Lower leg skin (tissue), 4 donors: ENCODE results near the gene ELMOD2. TPM values are rescaled to one million over a fixed set of nuclear protein-coding genes. Genes with fewer than 3 reads are reported as not detected.

Source experiments
- DNase-seq, 2 donors: peaks; one replicate each; pipeline ENCODE4 v3.0.0-alpha.2; 2019; ENCODE audit warnings: low spot score in 2 of 2
- H3K4me3 ChIP-seq: fragments of 200-600 bp; sonication (generic); 2 replicates; pipeline ENCODE4 v1.5.1; 2017; ENCODE audit warnings: mild to moderate bottlenecking, low read depth; ENCODE audit not compliant: poor library complexity, severe bottlenecking
- CTCF ChIP-seq, 3 donors: fragments of 450-650 bp; IDR thresholded peaks; one replicate each; pipeline ENCODE4 v1.5.1; 2016; ENCODE audit warnings: antibody characterized with exemption in 3 of 3, mild to moderate bottlenecking in 3 of 3, moderate library complexity in 2 of 3
- POLR2A ChIP-seq, 2 donors: fragments of 450-650 bp; IDR thresholded peaks; one replicate each; pipeline ENCODE4 v1.6.1; 2016 to 2017; ENCODE audit warnings: antibody characterized with exemption in 2 of 2, mild to moderate bottlenecking in 1 of 2, moderate library complexity in 1 of 2
- WGBS, 2 donors: methylation state at CpG; one replicate each; pipeline ENCODE4 v1.1.5; 2018; 5-methylcytosine and 5-hydroxymethylcytosine counted together
- intact Hi-C: fragments of 100-400 bp; cut with DNase I; formaldehyde crosslinking; loops from one replicate; pipeline ENCODE4 v1.15.0; 2023; ENCODE audit warnings: low total_unique reads
- total RNA-seq, 4 donors: library from RNA; depleted of rRNA; stranded (reverse); fragments of >200 nt; gene quantifications; one replicate each; pipeline ENCODE4 v1.1.0, GENCODE V29; 2016

ELMOD2 gene
- total RNA-seq, 4 donors from 2014 or later: 8.3 to 19.9 (median 13.6) TPM

- 60 to 62% methylated on average over 7 of the region's 7 CpGs for WGBS, 2 donors
- no peak for TF ChIP-seq CTCF (IDR thresholded peaks at IDR 0.05)
- intact Hi-C loops: no loop called here
- DNase-seq: no peak
- H3K4me3 ChIP-seq: no peak overlapping the region
Measured at GRCh38 chr4:140569307-140569638, 45.3 kb downstream of the ELMOD2 start.

- TF ChIP-seq CTCF (IDR thresholded peaks at IDR 0.05): no peak
- no peak for TF ChIP-seq POLR2A (IDR thresholded peaks at IDR 0.05)
- WGBS, 2 donors: 89% methylated on average over 2 of the region's 2 CpGs
- intact Hi-C loops: no loop called here
- DNase-seq: no peak
- H3K4me3 ChIP-seq: no peak overlapping the region
Measured at GRCh38 chr4:140571620-140572019, 47.7 kb downstream of the ELMOD2 start.

GRCh38 chr4:140575489-140575888 lies 51.5 kb downstream of the ELMOD2 start:
- H3K4me3 ChIP-seq: no peak overlapping the region
- TF ChIP-seq CTCF (IDR thresholded peaks at IDR 0.05): no peak
- no peak for TF ChIP-seq POLR2A (IDR thresholded peaks at IDR 0.05)
- DNase-seq: no peak
- WGBS, 2 donors: 57 to 58% methylated on average over 4 of the region's 4 CpGs
- intact Hi-C loops: no loop called here

GRCh38 chr4:140579278-140579677 lies 55.3 kb downstream of the ELMOD2 start:
- no peak overlapping the region for H3K4me3 ChIP-seq
- DNase-seq: no peak
- intact Hi-C loops: no loop called here
- no peak for TF ChIP-seq POLR2A (IDR thresholded peaks at IDR 0.05)
- no peak for TF ChIP-seq CTCF (IDR thresholded peaks at IDR 0.05)
- 10 to 24% methylated on average over 27 of the region's 27 CpGs for WGBS, 2 donors

- WGBS, 2 donors: 56 to 69% methylated on average over 3 of the region's 3 CpGs
Measured at GRCh38 chr4:140581078-140581477, 57.1 kb downstream of the ELMOD2 start.

More at GRCh38 chr4:140581078-140581477, 57.1 kb downstream of the ELMOD2 start:
- TF ChIP-seq POLR2A (IDR thresholded peaks at IDR 0.05) (no peak), CTCF (IDR thresholded peaks at IDR 0.05) (no peak)
- DNase-seq: no peak
- intact Hi-C loops: no loop called here
- H3K4me3 ChIP-seq: no peak overlapping the region
